HepG2 (cell line): ENCODE data around the gene CRYAA. TPM values are rescaled to one million over a fixed set of nuclear protein-coding genes. Genes with fewer than 3 reads are reported as not detected.

Experiments
- ATF7 ChIP-seq, 2 experiments: fragments of 450-650 bp in 1 of 2; sonication (generic) in 1 of 2; formaldehyde crosslinking in 1 of 2; IDR thresholded peaks; 2 replicates each; pipeline versions ENCODE4 v1.4.0 to v1.6.1; 2016 to 2020; ENCODE audit warnings: antibody characterized with exemption in 1 of 2, mild to moderate bottlenecking in 1 of 2, missing genetic modification reagents in 1 of 2
- GATAD2A ChIP-seq: IDR thresholded peaks from 2 replicates; pipeline ENCODE4 v1.6.1; 2016
- HOXA7 ChIP-seq: sonication (generic); formaldehyde crosslinking; IDR thresholded peaks from 2 replicates; pipeline ENCODE4 v1.8.1; 2022; ENCODE audit warnings: mild to moderate bottlenecking, missing genetic modification reagents, moderate library complexity
- MZF1 ChIP-seq: sonication (generic); formaldehyde crosslinking; IDR thresholded peaks from 2 replicates; pipeline ENCODE4 v1.8.1; 2023; ENCODE audit warnings: mild to moderate bottlenecking, missing genetic modification reagents, borderline replicate concordance
- NFRKB ChIP-seq: fragments of 450-650 bp; IDR thresholded peaks from 2 replicates; pipeline ENCODE4 v1.6.1; 2017
- PAF1 ChIP-seq: IDR thresholded peaks from 2 replicates; pipeline ENCODE4 v1.6.1; 2016; ENCODE audit warnings: missing genetic modification reagents, missing compliant biosample characterization
- PHB2 ChIP-seq: fragments of 450-650 bp; IDR thresholded peaks from 2 replicates; pipeline ENCODE4 v1.6.1; 2018; ENCODE audit not compliant: partially characterized antibody
- POLR2A ChIP-seq, 2 experiments: IDR thresholded peaks; 2 replicates each; pipeline ENCODE4 v1.6.1; 2011; ENCODE audit warnings: low read depth in 2 of 2, low read length in 2 of 2, mild to moderate bottlenecking in 1 of 2, moderate library complexity in 1 of 2; ENCODE audit not compliant: insufficient read depth in 1 of 2
- SIX1 ChIP-seq: sonication (generic); formaldehyde crosslinking; IDR thresholded peaks from 2 replicates; pipeline ENCODE4 v1.4.0; 2020; ENCODE audit warnings: missing genetic modification reagents, borderline replicate concordance
- SMARCE1 ChIP-seq: fragments of 450-650 bp; IDR thresholded peaks from 2 replicates; pipeline ENCODE4 v1.6.1; 2017; ENCODE audit warnings: borderline replicate concordance
- SRF ChIP-seq: IDR thresholded peaks from 2 replicates; pipeline ENCODE4 v1.6.1; 2011; ENCODE audit warnings: mild to moderate bottlenecking, low read depth, low read length, moderate library complexity
- ZBTB7B ChIP-seq: sonication (generic); formaldehyde crosslinking; IDR thresholded peaks from 2 replicates; pipeline ENCODE4 v1.4.0; 2020; ENCODE audit warnings: missing genetic modification reagents
- ZKSCAN5 ChIP-seq: sonication (generic); formaldehyde crosslinking; IDR thresholded peaks from 2 replicates; pipeline ENCODE4 v1.5.1; 2020; ENCODE audit warnings: mild to moderate bottlenecking, missing genetic modification reagents
- ZNF224 ChIP-seq: sonication (generic); formaldehyde crosslinking; IDR thresholded peaks from 2 replicates; pipeline ENCODE4 v1.5.0; 2020; ENCODE audit warnings: mild to moderate bottlenecking, missing genetic modification reagents
- ZNF460 ChIP-seq: sonication (generic); formaldehyde crosslinking; IDR thresholded peaks from 2 replicates; pipeline ENCODE4 v1.5.1; 2020; ENCODE audit warnings: missing genetic modification reagents, mild to moderate bottlenecking, borderline replicate concordance
- ZNF484 ChIP-seq: sonication (generic); formaldehyde crosslinking; IDR thresholded peaks from 2 replicates; pipeline ENCODE4 v1.5.1; 2020; ENCODE audit warnings: mild to moderate bottlenecking, low read depth, missing genetic modification reagents, borderline replicate concordance
- ZNF75D ChIP-seq: sonication (generic); formaldehyde crosslinking; IDR thresholded peaks from 2 replicates; pipeline ENCODE4 v1.8.1; 2023; ENCODE audit warnings: missing genetic modification reagents, mild to moderate bottlenecking, borderline replicate concordance
- ZNF782 ChIP-seq: sonication (generic); formaldehyde crosslinking; IDR thresholded peaks from 2 replicates; pipeline ENCODE4 v1.4.0; 2020; ENCODE audit warnings: missing genetic modification reagents, mild to moderate bottlenecking, borderline replicate concordance
- polyA plus RNA-seq, 8 experiments: library from polyadenylated mRNA; depleted of rRNA in 3 of 8; stranded (reverse) in 7 of 8; unstranded in 1 of 8; fragments of >200 nt; fragmentation: Illumina TruSeq in 4 of 8; extraction: Trizol in 4 of 8; gene quantifications; 2 replicates each; pipeline versions ENCODE4 v1.2.1 to v1.2.3, GENCODE V29; 2011 to 2016; ENCODE audit warnings: low read depth in 4 of 8, missing spikeins in 1 of 8, mixed read lengths in 1 of 8; ENCODE audit not compliant: insufficient read depth in 1 of 8
- total RNA-seq, 5 experiments: library from RNA; depleted of rRNA; stranded (reverse); fragments of >200 nt; fragmentation: Illumina TruSeq; extraction: Trizol; gene quantifications; 2 replicates each; pipeline ENCODE4 v1.2.3, GENCODE V29; 2016; ENCODE audit warnings: low read depth in 1 of 5
- TF ChIP-seq, protein P1 (sequence below): sonication (generic); formaldehyde crosslinking; conservative IDR thresholded peaks from 2 replicates; pipeline ENCODE4 v1.4.0; 2020; ENCODE audit warnings: missing genetic modification reagents
- TF ChIP-seq, protein P2 (sequence below): sonication (generic); formaldehyde crosslinking; IDR thresholded peaks from 2 replicates; pipeline ENCODE4 v1.4.0; 2020; ENCODE audit warnings: missing genetic modification reagents
- TF ChIP-seq, protein P3 (sequence below): sonication (generic); formaldehyde crosslinking; IDR thresholded peaks from 2 replicates; pipeline ENCODE4 v1.8.0; 2022; ENCODE audit warnings: mild to moderate bottlenecking, missing genetic modification reagents, moderate library complexity
- TF ChIP-seq, protein P4 (sequence below): sonication (generic); formaldehyde crosslinking; IDR thresholded peaks from 2 replicates; pipeline ENCODE4 v1.5.0; 2020; ENCODE audit warnings: missing genetic modification reagents, mild to moderate bottlenecking, borderline replicate concordance
- TF ChIP-seq, protein P5 (sequence below): IDR thresholded peaks from 2 replicates; pipeline ENCODE4 v1.6.1; 2016; ENCODE audit warnings: missing genetic modification reagents, missing compliant biosample characterization
- TF ChIP-seq, protein P6 (sequence below): IDR thresholded peaks from 2 replicates; pipeline ENCODE4 v1.6.1; 2012; ENCODE audit warnings: low read length, improper control_type of control experiment

Gene CRYAA
- total and polyA plus RNA-seq, 2 of the 13 experiments (the other 11 are each of a cell fraction or from before 2014, with no cell fraction given): 5.6 to 8.6 TPM

DNA sequence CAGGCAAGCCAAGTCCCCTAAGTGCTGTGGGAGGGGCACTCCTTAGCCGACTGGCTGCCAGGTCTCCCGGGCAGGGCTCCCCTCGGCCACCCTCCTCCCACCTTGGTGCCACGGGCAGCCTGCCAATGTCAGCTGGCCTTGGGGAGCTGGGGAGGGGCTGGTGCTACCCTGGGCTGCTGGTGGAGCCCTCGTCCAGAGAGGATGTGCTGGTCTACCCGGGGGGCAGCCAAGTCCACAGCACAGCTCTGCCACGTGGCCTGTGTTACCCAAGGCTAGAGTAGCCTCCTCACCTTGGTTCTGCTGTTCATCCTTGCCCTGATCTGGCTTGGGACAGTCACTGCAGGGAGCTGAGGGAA lies 42.9 kb downstream of the CRYAA start (continued):
- TF ChIP-seq, protein P1, sequence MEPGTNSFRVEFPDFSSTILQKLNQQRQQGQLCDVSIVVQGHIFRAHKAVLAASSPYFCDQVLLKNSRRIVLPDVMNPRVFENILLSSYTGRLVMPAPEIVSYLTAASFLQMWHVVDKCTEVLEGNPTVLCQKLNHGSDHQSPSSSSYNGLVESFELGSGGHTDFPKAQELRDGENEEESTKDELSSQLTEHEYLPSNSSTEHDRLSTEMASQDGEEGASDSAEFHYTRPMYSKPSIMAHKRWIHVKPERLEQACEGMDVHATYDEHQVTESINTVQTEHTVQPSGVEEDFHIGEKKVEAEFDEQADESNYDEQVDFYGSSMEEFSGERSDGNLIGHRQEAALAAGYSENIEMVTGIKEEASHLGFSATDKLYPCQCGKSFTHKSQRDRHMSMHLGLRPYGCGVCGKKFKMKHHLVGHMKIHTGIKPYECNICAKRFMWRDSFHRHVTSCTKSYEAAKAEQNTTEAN: no peak
- TF ChIP-seq SRF (no peak), ZNF75D (CRISPR knock-in tag) (no peak), POLR2A (IDR thresholded peaks at IDR 0.05; ENCODE audit: insufficient read depth in 1 of 2, low read depth in 2 of 2, low read length in 2 of 2) (0 out of 4 replicates have a peak, but pooled peaks of 1 of the 2 experiments have one; percentile 3), ZNF460 (CRISPR knock-in tag) (peak; percentile 16; the same call in 1 of the 2 replicates), SMARCE1 (no peak), SIX1 (CRISPR knock-in tag) (no peak), ZNF484 (CRISPR knock-in tag) (no peak), NFRKB (no peak), ZNF224 (no peak), PHB2 (no peak), ZBTB7B (CRISPR knock-in tag) (no peak), ATF7 (IDR thresholded peaks at IDR 0.05) (no peak), ATF7 (CRISPR knock-in tag; IDR thresholded peaks at IDR 0.05) (no peak), PAF1 (CRISPR knock-in tag) (no peak), HOXA7 (CRISPR knock-in tag) (no peak), ZNF782 (no peak), MZF1 (CRISPR knock-in tag) (no peak), GATAD2A (CRISPR knock-in tag) (no peak), ZKSCAN5 (CRISPR knock-in tag) (no peak)
- TF ChIP-seq, protein P2, sequence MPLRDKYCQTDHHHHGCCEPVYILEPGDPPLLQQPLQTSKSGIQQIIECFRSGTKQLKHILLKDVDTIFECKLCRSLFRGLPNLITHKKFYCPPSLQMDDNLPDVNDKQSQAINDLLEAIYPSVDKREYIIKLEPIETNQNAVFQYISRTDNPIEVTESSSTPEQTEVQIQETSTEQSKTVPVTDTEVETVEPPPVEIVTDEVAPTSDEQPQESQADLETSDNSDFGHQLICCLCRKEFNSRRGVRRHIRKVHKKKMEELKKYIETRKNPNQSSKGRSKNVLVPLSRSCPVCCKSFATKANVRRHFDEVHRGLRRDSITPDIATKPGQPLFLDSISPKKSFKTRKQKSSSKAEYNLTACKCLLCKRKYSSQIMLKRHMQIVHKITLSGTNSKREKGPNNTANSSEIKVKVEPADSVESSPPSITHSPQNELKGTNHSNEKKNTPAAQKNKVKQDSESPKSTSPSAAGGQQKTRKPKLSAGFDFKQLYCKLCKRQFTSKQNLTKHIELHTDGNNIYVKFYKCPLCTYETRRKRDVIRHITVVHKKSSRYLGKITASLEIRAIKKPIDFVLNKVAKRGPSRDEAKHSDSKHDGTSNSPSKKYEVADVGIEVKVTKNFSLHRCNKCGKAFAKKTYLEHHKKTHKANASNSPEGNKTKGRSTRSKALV: no peak
- TF ChIP-seq, protein P3, sequence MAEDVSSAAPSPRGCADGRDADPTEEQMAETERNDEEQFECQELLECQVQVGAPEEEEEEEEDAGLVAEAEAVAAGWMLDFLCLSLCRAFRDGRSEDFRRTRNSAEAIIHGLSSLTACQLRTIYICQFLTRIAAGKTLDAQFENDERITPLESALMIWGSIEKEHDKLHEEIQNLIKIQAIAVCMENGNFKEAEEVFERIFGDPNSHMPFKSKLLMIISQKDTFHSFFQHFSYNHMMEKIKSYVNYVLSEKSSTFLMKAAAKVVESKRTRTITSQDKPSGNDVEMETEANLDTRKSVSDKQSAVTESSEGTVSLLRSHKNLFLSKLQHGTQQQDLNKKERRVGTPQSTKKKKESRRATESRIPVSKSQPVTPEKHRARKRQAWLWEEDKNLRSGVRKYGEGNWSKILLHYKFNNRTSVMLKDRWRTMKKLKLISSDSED (CRISPR knock-in tag): no peak
- TF ChIP-seq, protein P4, sequence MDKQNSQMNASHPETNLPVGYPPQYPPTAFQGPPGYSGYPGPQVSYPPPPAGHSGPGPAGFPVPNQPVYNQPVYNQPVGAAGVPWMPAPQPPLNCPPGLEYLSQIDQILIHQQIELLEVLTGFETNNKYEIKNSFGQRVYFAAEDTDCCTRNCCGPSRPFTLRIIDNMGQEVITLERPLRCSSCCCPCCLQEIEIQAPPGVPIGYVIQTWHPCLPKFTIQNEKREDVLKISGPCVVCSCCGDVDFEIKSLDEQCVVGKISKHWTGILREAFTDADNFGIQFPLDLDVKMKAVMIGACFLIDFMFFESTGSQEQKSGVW (CRISPR knock-in tag): no peak
- TF ChIP-seq, protein P5, sequence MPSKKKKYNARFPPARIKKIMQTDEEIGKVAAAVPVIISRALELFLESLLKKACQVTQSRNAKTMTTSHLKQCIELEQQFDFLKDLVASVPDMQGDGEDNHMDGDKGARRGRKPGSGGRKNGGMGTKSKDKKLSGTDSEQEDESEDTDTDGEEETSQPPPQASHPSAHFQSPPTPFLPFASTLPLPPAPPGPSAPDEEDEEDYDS (CRISPR knock-in tag): no peak
- TF ChIP-seq, protein P6, sequence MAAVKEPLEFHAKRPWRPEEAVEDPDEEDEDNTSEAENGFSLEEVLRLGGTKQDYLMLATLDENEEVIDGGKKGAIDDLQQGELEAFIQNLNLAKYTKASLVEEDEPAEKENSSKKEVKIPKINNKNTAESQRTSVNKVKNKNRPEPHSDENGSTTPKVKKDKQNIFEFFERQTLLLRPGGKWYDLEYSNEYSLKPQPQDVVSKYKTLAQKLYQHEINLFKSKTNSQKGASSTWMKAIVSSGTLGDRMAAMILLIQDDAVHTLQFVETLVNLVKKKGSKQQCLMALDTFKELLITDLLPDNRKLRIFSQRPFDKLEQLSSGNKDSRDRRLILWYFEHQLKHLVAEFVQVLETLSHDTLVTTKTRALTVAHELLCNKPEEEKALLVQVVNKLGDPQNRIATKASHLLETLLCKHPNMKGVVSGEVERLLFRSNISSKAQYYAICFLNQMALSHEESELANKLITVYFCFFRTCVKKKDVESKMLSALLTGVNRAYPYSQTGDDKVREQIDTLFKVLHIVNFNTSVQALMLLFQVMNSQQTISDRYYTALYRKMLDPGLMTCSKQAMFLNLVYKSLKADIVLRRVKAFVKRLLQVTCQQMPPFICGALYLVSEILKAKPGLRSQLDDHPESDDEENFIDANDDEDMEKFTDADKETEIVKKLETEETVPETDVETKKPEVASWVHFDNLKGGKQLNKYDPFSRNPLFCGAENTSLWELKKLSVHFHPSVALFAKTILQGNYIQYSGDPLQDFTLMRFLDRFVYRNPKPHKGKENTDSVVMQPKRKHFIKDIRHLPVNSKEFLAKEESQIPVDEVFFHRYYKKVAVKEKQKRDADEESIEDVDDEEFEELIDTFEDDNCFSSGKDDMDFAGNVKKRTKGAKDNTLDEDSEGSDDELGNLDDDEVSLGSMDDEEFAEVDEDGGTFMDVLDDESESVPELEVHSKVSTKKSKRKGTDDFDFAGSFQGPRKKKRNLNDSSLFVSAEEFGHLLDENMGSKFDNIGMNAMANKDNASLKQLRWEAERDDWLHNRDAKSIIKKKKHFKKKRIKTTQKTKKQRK: no peak
